PC-3 (cell line): Measurements from ENCODE around the gene DOK5. TPM values are rescaled to one million over a fixed set of nuclear protein-coding genes. Genes with fewer than 3 reads are reported as not detected.

Source experiments
- ATAC-seq: fragments of 200-7000 bp; cut with Tn5 transposase; 2 replicates; pipeline ENCODE4 v1.9.1; 2020; ENCODE audit warnings: mild to moderate bottlenecking, moderate library complexity
- BruUV-seq: library from RNA; stranded (reverse); fragments of 400-500 nt; replicated peaks from 2 replicates; lab custom pipeline; 2021; lab: Mats Ljungman, UMichigan
- CTCF ChIA-PET: fragments of 300-600 bp; sonication (Branson Sonifier 250); formaldehyde crosslinking; loops from one replicate; lab custom pipeline; 2022; ENCODE audit warnings: antibody characterized with exemption; lab: Charles Lee
- POLR2A ChIA-PET: fragments of 300-600 bp; sonication (Branson Sonifier 250); formaldehyde crosslinking; loops from one replicate; lab custom pipeline; 2022; ENCODE audit warnings: antibody characterized with exemption; ENCODE audit not compliant: unreplicated experiment; lab: Charles Lee
- DNase-seq: peaks from one replicate; pipeline ENCODE4 v3.0.0-alpha.2; 2015
- H2AFZ ChIP-seq: fragments of 300-600 bp; sonication (generic); 2 replicates; pipeline ENCODE4 v1.6.0; 2016; ENCODE audit warnings: antibody characterized with exemption, low read length
- H3F3A ChIP-seq: fragments of 300-600 bp; sonication (generic); one replicate; pipeline ENCODE4 v1.6.0; 2017; ENCODE audit warnings: antibody characterized with exemption, low read length, control low read depth, mild to moderate bottlenecking; ENCODE audit not compliant: unreplicated experiment
- H3K27ac ChIP-seq: fragments of 300-600 bp; sonication (generic); 2 replicates; pipeline ENCODE4 v1.5.1; 2016; ENCODE audit warnings: mild to moderate bottlenecking, low read length
- H3K27me3 ChIP-seq: fragments of 300-600 bp; sonication (generic); 2 replicates; pipeline ENCODE4 v1.6.1; 2016; ENCODE audit warnings: low read length, mixed read lengths
- H3K36me3 ChIP-seq: fragments of 300-600 bp; sonication (generic); 2 replicates; pipeline ENCODE4 v1.6.1; 2016; ENCODE audit warnings: low read depth, mixed run types, low read length, mixed read lengths
- H3K4me1 ChIP-seq: fragments of 300-600 bp; sonication (generic); 2 replicates; pipeline ENCODE4 v1.5.1; 2016; ENCODE audit warnings: low read length; ENCODE audit not compliant: insufficient read depth
- H3K4me2 ChIP-seq: fragments of 300-600 bp; sonication (generic); 2 replicates; pipeline ENCODE4 v1.6.0; 2016; ENCODE audit warnings: low read length
- H3K4me3 ChIP-seq: fragments of 300-600 bp; sonication (generic); 2 replicates; pipeline ENCODE4 v1.5.1; 2016; ENCODE audit warnings: mild to moderate bottlenecking, low read length, mixed read lengths
- H3K79me2 ChIP-seq: fragments of 300-600 bp; sonication (generic); 2 replicates; pipeline ENCODE4 v1.6.1; 2017; ENCODE audit warnings: low read length, mixed read lengths
- H3K9ac ChIP-seq: fragments of 300-600 bp; sonication (generic); 2 replicates; pipeline ENCODE4 v1.6.0; 2016; ENCODE audit warnings: mild to moderate bottlenecking, low read length
- H3K9me2 ChIP-seq: fragments of 300-600 bp; sonication (generic); replicated peaks from 2 replicates; pipeline ENCODE4 v1.6.1; 2016; ENCODE audit warnings: mixed run types, low read length, mixed read lengths
- H3K9me3 ChIP-seq: fragments of 300-600 bp; sonication (generic); 2 replicates; pipeline ENCODE4 v1.6.1; 2016; ENCODE audit warnings: low read length, mixed read lengths
- H4K20me1 ChIP-seq: fragments of 300-600 bp; sonication (generic); 2 replicates; pipeline ENCODE4 v1.6.1; 2016; ENCODE audit warnings: low read length, mixed read lengths
- EZH2 ChIP-seq: fragments of 300-600 bp; sonication (generic); IDR thresholded peaks from one replicate; pipeline ENCODE4 v1.6.1; 2017; ENCODE audit warnings: antibody characterized with exemption, mild to moderate bottlenecking, low read length; ENCODE audit not compliant: unreplicated experiment
- EZH2phosphoT487 ChIP-seq: fragments of 300-600 bp; sonication (generic); IDR thresholded peaks from 2 replicates; pipeline ENCODE4 v1.6.1; 2018; ENCODE audit warnings: mild to moderate bottlenecking, antibody characterized with exemption, low read length, borderline replicate concordance
- intact Hi-C: fragments of 100-400 bp; cut with micrococcal nuclease; formaldehyde crosslinking; loops from 2 replicates; pipeline ENCODE4 v1.9.0; 2023
- total RNA-seq: library from RNA; depleted of rRNA; stranded (reverse); fragments of >200 nt; gene quantifications from 2 replicates; pipeline ENCODE4 v1.2.3, GENCODE V29; 2014
- TF ChIP-seq, protein P1 (sequence below): fragments of 300-600 bp; sonication (generic); conservative IDR thresholded peaks from 2 replicates; pipeline ENCODE4 v1.5.1; 2017; ENCODE audit warnings: antibody characterized with exemption, low read depth, mild to moderate bottlenecking, low read length

DOK5 gene
- total RNA-seq, 1 experiment from 2014 or later, result not detected

DNA sequence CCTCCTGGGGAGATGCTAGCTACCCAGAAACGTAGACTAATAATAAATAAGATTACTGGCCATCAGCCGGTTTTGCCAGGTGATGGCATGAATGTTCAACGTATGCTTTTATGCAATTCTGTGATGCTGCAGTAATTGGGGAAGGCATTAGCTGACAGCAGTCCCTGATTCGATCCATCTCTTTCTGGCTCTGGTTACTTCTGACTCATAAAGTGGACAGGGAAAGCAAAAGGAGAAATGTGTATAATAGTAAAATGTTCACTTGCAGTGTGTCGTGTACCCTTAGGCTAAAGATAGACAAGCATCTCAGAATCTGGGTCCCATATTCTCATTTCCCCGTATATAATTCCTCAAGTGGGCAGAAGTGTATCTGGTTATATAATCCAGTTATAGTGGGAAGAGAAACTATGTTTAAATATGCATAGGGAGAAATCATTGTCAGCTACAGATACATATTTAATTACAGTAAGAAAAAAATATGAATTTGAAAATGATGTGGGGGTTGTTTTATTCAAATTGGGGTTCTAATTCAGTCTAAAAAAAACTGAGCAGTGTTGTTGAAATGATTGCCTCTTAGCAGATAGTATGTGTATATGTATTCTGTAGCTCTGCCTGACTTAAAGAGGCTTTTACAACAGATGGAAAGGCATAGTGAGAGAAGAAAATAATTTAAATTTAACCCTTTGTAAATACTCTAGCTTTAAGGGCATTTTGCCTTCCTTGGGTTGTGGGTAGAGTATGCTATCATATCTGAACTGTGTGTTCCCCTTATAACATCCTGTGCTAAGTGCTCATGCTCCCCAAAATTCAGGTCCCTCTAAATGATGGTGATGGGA is 40.6 kb downstream of the DOK5 start:
- no peak overlapping the region for H3K4me2 ChIP-seq
- H3K4me1 ChIP-seq, result no peaks in the 10 kb centered on the region
- CTCF ChIA-PET, result no interaction called here
- no peak overlapping the region for H3K9ac ChIP-seq
- no TSS peak for BruUV-seq
- no peaks in the 10 kb centered on the region for H3F3A ChIP-seq
- no peaks in the 10 kb centered on the region for H4K20me1 ChIP-seq
- no peaks in the 10 kb centered on the region for H3K36me3 ChIP-seq
- H3K27me3 ChIP-seq, result peaks cover 28% of the 10 kb centered on the region
- H3K27ac ChIP-seq, result no peak overlapping the region
- TF ChIP-seq EZH2phosphoT487 (no peak), EZH2 (no peak)
- TF ChIP-seq, protein P1, sequence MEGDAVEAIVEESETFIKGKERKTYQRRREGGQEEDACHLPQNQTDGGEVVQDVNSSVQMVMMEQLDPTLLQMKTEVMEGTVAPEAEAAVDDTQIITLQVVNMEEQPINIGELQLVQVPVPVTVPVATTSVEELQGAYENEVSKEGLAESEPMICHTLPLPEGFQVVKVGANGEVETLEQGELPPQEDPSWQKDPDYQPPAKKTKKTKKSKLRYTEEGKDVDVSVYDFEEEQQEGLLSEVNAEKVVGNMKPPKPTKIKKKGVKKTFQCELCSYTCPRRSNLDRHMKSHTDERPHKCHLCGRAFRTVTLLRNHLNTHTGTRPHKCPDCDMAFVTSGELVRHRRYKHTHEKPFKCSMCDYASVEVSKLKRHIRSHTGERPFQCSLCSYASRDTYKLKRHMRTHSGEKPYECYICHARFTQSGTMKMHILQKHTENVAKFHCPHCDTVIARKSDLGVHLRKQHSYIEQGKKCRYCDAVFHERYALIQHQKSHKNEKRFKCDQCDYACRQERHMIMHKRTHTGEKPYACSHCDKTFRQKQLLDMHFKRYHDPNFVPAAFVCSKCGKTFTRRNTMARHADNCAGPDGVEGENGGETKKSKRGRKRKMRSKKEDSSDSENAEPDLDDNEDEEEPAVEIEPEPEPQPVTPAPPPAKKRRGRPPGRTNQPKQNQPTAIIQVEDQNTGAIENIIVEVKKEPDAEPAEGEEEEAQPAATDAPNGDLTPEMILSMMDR, result no peak
- H3K4me3 ChIP-seq, result no peak overlapping the region
- H3K79me2 ChIP-seq, result no peaks in the 10 kb centered on the region
- POLR2A ChIA-PET, result no interaction called here
- H3K9me2 ChIP-seq, result no peaks in the 10 kb centered on the region
- intact Hi-C loops, result no loop called here
- H2AFZ ChIP-seq, result no peak overlapping the region
- no peaks in the 10 kb centered on the region; the same call in 1 of the 2 replicates for H3K9me3 ChIP-seq
- DNase-seq, result no peak
- no peak for ATAC-seq

DNA sequence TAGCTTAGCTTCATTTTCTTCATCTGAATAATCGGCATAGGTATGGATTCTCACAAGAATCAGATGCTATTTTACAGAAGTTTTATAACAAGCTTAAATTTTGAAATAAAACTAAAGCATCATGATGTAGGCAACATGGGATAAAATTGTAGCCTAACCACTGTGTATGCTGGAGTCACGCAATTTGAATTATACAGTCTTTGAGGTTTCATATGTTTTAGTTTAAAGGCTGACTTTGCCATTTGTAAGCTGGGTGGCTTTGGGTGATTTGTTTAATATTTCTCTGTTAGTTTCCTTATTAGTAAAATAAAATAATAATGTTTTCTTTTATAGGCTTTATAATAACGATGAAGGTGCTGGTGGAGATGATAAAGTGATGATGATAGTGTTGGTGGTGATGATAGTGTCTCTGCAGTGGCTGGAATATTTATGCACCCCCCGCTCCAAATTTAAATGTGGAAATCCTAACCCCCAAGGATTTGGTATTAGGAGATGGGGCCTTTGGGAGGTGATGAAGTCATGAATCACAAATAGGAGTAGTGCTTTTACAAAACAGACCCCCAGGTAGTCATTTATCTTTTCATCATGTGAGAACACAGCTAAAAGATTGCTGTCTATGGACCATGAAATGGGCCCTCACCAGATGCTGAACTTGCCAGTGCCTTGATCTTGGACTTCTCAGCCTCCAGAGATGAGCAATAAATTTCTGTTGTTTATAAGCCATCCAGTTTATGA is 42.0 kb downstream of the DOK5 start:
- no peak overlapping the region for H3K27ac ChIP-seq
- TF ChIP-seq, protein P1, result no peak
- H3K9me2 ChIP-seq, result no peaks in the 10 kb centered on the region
- DNase-seq, result no peak
- no peaks in the 10 kb centered on the region for H3K4me1 ChIP-seq
- no peak overlapping the region for H3K4me2 ChIP-seq
- CTCF ChIA-PET, result no interaction called here
- POLR2A ChIA-PET, result no interaction called here
- H3K9me3 ChIP-seq, result no peaks in the 10 kb centered on the region; the same call in 1 of the 2 replicates
- no TSS peak for BruUV-seq
- no peaks in the 10 kb centered on the region for H3K36me3 ChIP-seq
- no peak for ATAC-seq
- no peak overlapping the region for H3K4me3 ChIP-seq
- no peak overlapping the region for H3K9ac ChIP-seq
- intact Hi-C loops, result no loop called here
- no peak overlapping the region for H2AFZ ChIP-seq
- peaks cover 36% of the 10 kb centered on the region for H3K27me3 ChIP-seq
- no peaks in the 10 kb centered on the region for H3K79me2 ChIP-seq
- no peaks in the 10 kb centered on the region for H3F3A ChIP-seq
- H4K20me1 ChIP-seq, result no peaks in the 10 kb centered on the region

DNA sequence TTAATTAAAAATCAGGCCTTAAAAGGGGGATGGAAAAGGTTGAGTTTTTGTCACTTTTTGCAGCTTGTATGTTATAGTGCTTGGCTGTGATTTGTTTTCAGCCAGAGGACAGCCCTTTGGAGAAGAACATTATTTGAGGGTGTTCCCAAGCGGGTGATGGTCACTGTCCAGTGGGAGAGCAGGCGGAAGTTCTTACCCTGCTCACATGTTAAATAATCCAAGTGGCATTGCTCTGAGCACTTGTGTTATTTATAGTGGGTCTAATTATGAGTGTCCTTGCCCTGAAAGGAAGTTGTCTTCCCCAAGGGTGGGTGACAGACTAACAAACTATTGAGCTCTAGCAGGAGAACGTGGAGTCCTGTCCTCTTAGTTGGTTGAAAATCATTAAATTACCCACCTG is 49.5 kb downstream of the DOK5 start:
- ATAC-seq (no peak), DNase-seq (no peak)
- Histone ChIP-seq H3K27ac (no peak overlapping the region), H3K79me2 (no peaks in the 10 kb centered on the region), H3K4me1 (no peaks in the 10 kb centered on the region), H2AFZ (no peak overlapping the region), H3K9me2 (no peaks in the 10 kb centered on the region), H3K36me3 (no peaks in the 10 kb centered on the region), H3K4me3 (no peak overlapping the region), H3K4me2 (no peak overlapping the region), H3K9ac (no peak overlapping the region), H3K27me3 (peaks cover 69% of the 10 kb centered on the region), H3F3A (no peaks in the 10 kb centered on the region), H3K9me3 (no peaks in the 10 kb centered on the region), H4K20me1 (no peaks in the 10 kb centered on the region)
- BruUV-seq, result no TSS peak
- ChIA-PET CTCF (no interaction called here), POLR2A (no interaction called here)
- intact Hi-C loops, result no loop called here
- TF ChIP-seq, protein P1, result no peak
- no peak for TF ChIP-seq EZH2phosphoT487
